ENCODE data around the gene TTC24.

The TTC24 gene

GRCh38 chr1:156632355-156632754 lies 52.8 kb downstream of the TTC24 start:
- Histone ChIP-seq H3K9ac (ENCODE audit: low read depth in 1 of 2, low read length in 2 of 2) (no peak overlapping the region), H3K9me3 (ENCODE audit: control insufficient read depth in 1 of 2, low read length in 2 of 2) (no peaks in the 10 kb centered on the region), H3K27me3 (ENCODE audit: control insufficient read depth in 1 of 2, insufficient read depth in 2 of 2, low read length in 2 of 2) (peaks cover 12 to 16% of the 10 kb centered on the region in 2 donors), H3K4me1 (ENCODE audit: control insufficient read depth in 1 of 2, insufficient read depth in 2 of 2, low read length in 2 of 2) (no peaks in the 10 kb centered on the region), H3K4me3 (ENCODE audit: low read depth in 1 of 2, low read length in 2 of 2) (no peak overlapping the region), H3K27ac (ENCODE audit: low read depth, low read length) (no peak overlapping the region), H3K36me3 (ENCODE audit: control insufficient read depth in 1 of 2, insufficient read depth in 2 of 2, low read length in 2 of 2) (no peaks in the 10 kb centered on the region)
